ENCODE measurements around the gene BAX.

Gene BAX

GRCh38 chr19:49006905-49007304 is 52.2 kb downstream of the BAX start:
- TF ChIP-seq CTCF (IDR thresholded peaks at IDR 0.05; ENCODE audit: borderline replicate concordance, insufficient read depth, low read depth, low read length): no peak
- no peak overlapping the region for H3K4me3 ChIP-seq (ENCODE audit: low read depth, low read length)

- no peak for TF ChIP-seq CTCF (IDR thresholded peaks at IDR 0.05; ENCODE audit: borderline replicate concordance, insufficient read depth, low read depth, low read length)
Measured at GRCh38 chr19:49009828-49010227, 55.2 kb downstream of the BAX start.

GRCh38 chr19:49010453-49010852 is 55.8 kb downstream of the BAX start:
- TF ChIP-seq CTCF (IDR thresholded peaks at IDR 0.05; ENCODE audit: borderline replicate concordance, insufficient read depth, low read depth, low read length): no peak

More at GRCh38 chr19:49009828-49010227, 55.2 kb downstream of the BAX start:
- H3K4me3 ChIP-seq (ENCODE audit: low read depth, low read length): no peak overlapping the region

GRCh38 chr19:49011194-49011593 is 56.5 kb downstream of the BAX start:
- no peak for TF ChIP-seq CTCF (IDR thresholded peaks at IDR 0.05; ENCODE audit: borderline replicate concordance, insufficient read depth, low read depth, low read length)
- no peak overlapping the region for H3K4me3 ChIP-seq (ENCODE audit: low read depth, low read length)

More at GRCh38 chr19:49010453-49010852, 55.8 kb downstream of the BAX start:
- H3K4me3 ChIP-seq (ENCODE audit: low read depth, low read length): no peak overlapping the region

Data from GM12875 (cell line).